ENCODE measurements around the gene OTOF.
A peak's percentile ranks its signal among the peaks of the same experiment; 100 is the strongest.

OTOF gene

DNA sequence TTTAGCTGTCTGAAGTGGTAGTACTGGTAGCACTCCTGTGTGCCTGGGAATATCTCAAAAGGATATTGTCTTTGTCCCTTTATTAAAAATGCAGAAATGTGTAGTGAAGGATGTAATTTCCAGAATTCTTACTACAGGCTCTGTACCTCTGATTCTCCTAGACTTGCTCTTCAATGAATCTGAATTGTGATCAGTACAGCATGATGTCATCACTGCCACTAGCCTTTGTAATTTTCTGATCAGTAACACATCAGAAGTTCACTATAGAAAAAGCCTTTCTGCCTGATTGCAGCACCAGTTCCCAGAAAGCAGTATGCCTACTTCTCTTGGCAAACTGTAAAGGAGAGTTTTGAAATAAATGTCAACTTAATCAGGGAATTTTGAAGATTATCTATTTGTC is 29.2 kb upstream of the OTOF start:
- POLR2A ChIA-PET (ENCODE audit: low non-redundant PET): no interaction called here
- CTCF ChIA-PET: no interaction called here
- H3K27ac ChIP-seq: no peak overlapping the region
- DNase-seq (ENCODE audit: low spot score): no peak
- TF ChIP-seq, protein P1, sequence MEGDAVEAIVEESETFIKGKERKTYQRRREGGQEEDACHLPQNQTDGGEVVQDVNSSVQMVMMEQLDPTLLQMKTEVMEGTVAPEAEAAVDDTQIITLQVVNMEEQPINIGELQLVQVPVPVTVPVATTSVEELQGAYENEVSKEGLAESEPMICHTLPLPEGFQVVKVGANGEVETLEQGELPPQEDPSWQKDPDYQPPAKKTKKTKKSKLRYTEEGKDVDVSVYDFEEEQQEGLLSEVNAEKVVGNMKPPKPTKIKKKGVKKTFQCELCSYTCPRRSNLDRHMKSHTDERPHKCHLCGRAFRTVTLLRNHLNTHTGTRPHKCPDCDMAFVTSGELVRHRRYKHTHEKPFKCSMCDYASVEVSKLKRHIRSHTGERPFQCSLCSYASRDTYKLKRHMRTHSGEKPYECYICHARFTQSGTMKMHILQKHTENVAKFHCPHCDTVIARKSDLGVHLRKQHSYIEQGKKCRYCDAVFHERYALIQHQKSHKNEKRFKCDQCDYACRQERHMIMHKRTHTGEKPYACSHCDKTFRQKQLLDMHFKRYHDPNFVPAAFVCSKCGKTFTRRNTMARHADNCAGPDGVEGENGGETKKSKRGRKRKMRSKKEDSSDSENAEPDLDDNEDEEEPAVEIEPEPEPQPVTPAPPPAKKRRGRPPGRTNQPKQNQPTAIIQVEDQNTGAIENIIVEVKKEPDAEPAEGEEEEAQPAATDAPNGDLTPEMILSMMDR (conservative IDR thresholded peaks at IDR 0.05; ENCODE audit: low read depth): no peak

DNA sequence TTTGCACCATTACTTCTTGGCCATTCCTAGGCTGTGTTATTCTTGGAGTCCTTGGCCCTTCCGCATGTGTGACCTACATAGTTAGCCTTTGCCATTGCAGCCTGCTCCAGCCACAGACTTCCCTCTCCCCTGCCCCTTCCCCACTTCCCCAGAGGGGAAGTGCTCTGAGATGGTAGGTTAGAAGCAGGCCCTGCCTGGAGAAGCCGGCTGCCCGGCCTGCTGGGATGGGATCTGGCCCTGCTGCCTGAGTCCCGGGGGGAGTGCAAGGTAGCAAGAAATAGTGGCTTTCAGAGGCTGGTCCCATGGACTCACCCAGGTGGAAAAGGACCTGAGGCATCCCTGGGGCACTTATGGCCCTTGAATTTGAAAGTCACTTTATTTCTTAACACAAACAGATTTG is 28.4 kb upstream of the OTOF start:
- H3K27ac ChIP-seq: no peak overlapping the region
- DNase-seq (ENCODE audit: low spot score): no peak
- ChIA-PET CTCF (no interaction called here), POLR2A (ENCODE audit: low non-redundant PET) (no interaction called here)
- TF ChIP-seq, protein P1 (conservative IDR thresholded peaks at IDR 0.05; ENCODE audit: low read depth): no peak

DNA sequence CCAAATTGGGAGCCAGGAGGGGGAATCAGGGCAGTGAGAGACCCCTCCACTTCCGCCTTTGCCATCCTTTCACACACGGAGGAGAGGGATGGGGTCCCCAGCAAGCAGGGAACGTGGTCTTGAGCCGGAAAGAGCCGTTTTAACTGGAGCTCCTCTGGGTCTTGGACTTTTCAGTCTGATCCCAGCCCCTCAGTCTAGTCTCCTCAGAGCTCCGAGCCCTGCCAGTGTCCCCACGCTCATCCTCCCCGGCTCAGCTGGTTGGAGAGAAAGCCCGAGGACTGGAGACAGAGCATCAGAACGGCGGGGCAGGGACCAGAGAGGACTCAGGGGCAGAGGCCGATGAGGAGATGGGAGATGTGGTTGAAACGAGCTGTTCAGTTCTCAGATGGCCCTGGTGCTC is 26.1 kb upstream of the OTOF start:
- no peak overlapping the region for H3K27ac ChIP-seq
- no peak for DNase-seq (ENCODE audit: low spot score)
- ChIA-PET POLR2A (ENCODE audit: low non-redundant PET) (no interaction called here), CTCF (interaction anchor here (0.6 to 1.6 kb wide), 6 partner anchors 12 to 1248 kb away, joined by 4 to 11 read pairs (median 6); no protein-coding TSS in a partner anchor)
- TF ChIP-seq, protein P1 (conservative IDR thresholded peaks at IDR 0.05; ENCODE audit: low read depth): no peak

DNA sequence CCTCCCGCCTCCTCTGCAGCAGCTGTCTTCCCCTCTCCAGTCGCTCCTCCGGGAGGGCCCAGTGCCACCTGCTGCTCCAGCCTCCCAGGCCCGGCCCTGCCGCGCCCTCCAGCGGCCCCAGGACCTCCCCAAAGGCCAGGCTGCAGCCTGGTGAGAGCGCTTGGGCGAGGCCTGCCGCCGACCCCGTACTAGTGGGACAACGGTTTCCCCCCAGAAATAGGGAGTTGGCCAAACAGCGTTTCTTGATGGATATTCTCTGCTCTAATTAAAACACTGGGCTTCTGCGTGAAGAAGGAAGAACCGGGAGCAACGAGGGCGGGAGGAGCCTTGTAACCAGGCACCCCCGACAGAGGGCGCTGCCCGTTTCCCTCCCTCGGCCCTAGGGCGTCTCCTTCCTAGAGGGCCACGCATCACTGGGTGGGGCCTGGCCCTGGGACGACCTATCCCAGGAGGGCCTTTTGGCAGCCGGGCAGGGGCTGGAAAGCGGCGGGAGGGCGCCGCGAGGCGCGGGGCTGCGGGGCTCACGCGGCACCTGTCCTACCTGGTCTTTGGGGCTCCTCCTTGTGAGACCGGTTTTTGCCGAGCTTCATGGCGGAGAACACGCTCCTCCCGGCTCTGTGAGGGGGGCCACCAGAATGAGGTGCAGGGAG is 25.4 kb upstream of the OTOF start:
- ChIA-PET POLR2A (ENCODE audit: low non-redundant PET) (no interaction called here), CTCF (interaction anchor here (0.6 to 1.6 kb wide), 10 partner anchors 11 to 1248 kb away, joined by 3 to 11 read pairs (median 4); no protein-coding TSS in a partner anchor)
- TF ChIP-seq, protein P1 (conservative IDR thresholded peaks at IDR 0.05; ENCODE audit: low read depth): peak; percentile 88
- no peak overlapping the region for H3K27ac ChIP-seq
- DNase-seq (ENCODE audit: low spot score): peak; percentile 91

DNA sequence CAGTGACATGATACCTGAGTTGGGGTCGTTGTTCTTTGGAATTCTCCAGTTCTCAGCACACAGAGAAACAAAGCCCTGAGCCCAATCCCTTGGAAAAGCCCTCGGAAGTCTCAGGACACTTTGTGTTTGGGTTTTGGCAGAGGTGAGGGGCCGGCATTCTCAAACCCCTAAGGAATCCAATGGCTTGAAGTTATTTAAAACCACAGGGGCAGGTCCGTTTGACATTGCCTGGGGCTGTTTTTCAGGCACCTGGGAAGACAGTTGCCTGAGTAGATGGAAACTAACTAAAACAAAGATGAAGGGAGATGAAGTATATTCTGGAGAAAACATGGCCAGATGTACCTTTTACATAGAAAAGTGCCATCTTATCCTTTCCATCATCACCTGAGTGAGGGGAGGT is 22.5 kb upstream of the OTOF start:
- no peak for DNase-seq (ENCODE audit: low spot score)
- TF ChIP-seq, protein P1 (conservative IDR thresholded peaks at IDR 0.05; ENCODE audit: low read depth): no peak
- ChIA-PET POLR2A (ENCODE audit: low non-redundant PET) (no interaction called here), CTCF (interaction anchor here (0.6 to 0.8 kb wide), 2 partner anchors 25 to 116 kb away, joined by 5 read pairs; no protein-coding TSS in a partner anchor)
- H3K27ac ChIP-seq: no peak overlapping the region

DNA sequence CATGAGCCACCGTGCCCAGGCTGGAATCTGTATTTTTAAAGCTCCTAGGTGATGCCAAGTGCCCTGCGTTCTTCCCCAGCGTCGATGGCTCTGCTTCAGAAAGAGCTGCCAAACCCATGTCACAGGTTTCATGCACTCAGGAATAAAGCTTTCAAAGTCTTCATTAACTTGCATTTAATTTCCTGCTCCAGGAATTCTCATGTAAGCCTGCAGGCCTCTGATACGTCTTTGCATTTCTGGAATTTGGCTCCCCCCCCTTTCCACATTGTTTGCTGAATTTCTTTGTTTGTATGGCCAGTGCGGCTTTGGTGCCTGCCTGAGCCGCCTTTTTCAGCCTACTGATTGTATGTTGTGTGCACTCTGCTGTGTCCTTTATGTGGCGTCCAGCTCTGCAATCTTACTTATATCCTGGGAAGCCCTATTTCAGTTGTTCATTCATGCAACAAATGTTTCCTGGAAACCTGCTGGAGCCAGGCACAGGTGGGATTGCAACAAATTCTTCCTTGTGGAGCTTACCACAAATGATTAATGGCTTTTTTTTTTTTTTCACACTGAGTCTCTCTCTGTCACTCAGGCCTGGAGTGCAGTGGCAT is 17.9 kb upstream of the OTOF start:
- POLR2A ChIA-PET (ENCODE audit: low non-redundant PET): no interaction called here
- CTCF ChIA-PET: no interaction called here
- TF ChIP-seq, protein P1 (conservative IDR thresholded peaks at IDR 0.05; ENCODE audit: low read depth): no peak
- no peak for DNase-seq (ENCODE audit: low spot score)
- no peak overlapping the region for H3K27ac ChIP-seq

All from RWPE1 (cell line).